T-helper 2 cell treated with Interferon-gamma antibody and Interleukin-4, amounts not matched to agents 5 μg/mL and 100 μg/mL, for 36 hours (primary cell): ENCODE results near the gene ZNF850.
A peak's percentile ranks its signal among the peaks of the same experiment; 100 is the strongest.
"Not testable (repeated sequence)": the region's sequence is repeated elsewhere in the genome, so short reads cannot be mapped to it uniquely, and the experiment has no call there.

Experiments
- DNase-seq: peaks from one replicate; pipeline ENCODE4 v3.0.0; 2021; ENCODE audit warnings: low spot score
- H3K27ac Mint-ChIP-seq: one replicate; pipeline ENCODE4 v1.8.0; 2021; ENCODE audit warnings: mild to moderate bottlenecking, mixed read lengths
- H3K27me3 Mint-ChIP-seq: one replicate; pipeline ENCODE4 v1.8.0; 2021; ENCODE audit warnings: low read depth, mixed read lengths
- H3K36me3 Mint-ChIP-seq: one replicate; pipeline ENCODE4 v1.8.0; 2021; ENCODE audit warnings: low read depth, mixed read lengths
- H3K4me1 Mint-ChIP-seq: one replicate; pipeline ENCODE4 v1.8.0; 2021; ENCODE audit warnings: low read depth, mixed read lengths
- H3K4me3 Mint-ChIP-seq: one replicate; pipeline ENCODE4 v1.8.0; 2022; ENCODE audit warnings: mild to moderate bottlenecking, moderate library complexity, mixed read lengths
- H3K9me3 Mint-ChIP-seq: one replicate; pipeline ENCODE4 v1.8.0; 2021; ENCODE audit warnings: mixed read lengths

The ZNF850 gene

GRCh38 chr19:36772311-36773222, at the start of gene ZNF850:
Gene ZNF850, minus strand, starts transcription at chr19:36772807. Its CDS starts 10,201 bp downstream, at chr19:36762606.
- Mint-ChIP-seq H3K9me3 (peaks cover 37% of the 10 kb centered on the region), H3K4me1 (peaks cover 20% of the 10 kb centered on the region), H3K27me3 (no peaks in the 10 kb centered on the region), H3K4me3 (peak within 1 kb of the TSS; percentile 99), H3K27ac (peak within 1 kb of the TSS; percentile 96), H3K36me3 (peaks cover 34% of the 10 kb centered on the region)
- peak; percentile 91 for DNase-seq

DNA sequence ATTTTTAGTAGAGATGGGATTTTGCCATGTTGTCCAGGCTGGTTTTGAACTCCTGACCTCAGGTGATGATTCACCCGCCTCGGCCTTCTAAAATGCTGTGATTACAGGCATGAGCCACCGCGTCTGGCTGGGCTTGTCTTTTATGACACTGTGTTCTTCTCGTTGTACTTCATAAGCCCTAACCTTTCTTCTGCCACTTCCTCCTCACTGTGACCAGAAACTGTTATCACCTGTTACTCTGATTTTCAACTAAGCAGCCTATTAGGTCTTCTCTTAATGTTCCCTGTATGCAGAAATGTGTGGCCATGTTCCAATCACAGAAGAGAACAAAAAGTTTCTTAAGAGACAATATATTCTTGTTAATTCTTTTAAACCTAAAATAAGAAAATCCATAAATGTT, 49.2 kb upstream of the ZNF850 start:
- no peak overlapping the region for H3K4me3 Mint-ChIP-seq
- no peak for DNase-seq
- H3K9me3 Mint-ChIP-seq: peaks cover 66% of the 10 kb centered on the region
- H3K27me3 Mint-ChIP-seq: no peaks in the 10 kb centered on the region
- no peak overlapping the region for H3K27ac Mint-ChIP-seq
- peaks cover 73% of the 10 kb centered on the region for H3K36me3 Mint-ChIP-seq
- H3K4me1 Mint-ChIP-seq: no peaks in the 10 kb centered on the region

- Mint-ChIP-seq H3K4me3 (no peak overlapping the region), H3K9me3 (peaks cover 48% of the 10 kb centered on the region), H3K27ac (no peak overlapping the region), H3K27me3 (no peaks in the 10 kb centered on the region), H3K36me3 (peaks cover 57% of the 10 kb centered on the region), H3K4me1 (no peaks in the 10 kb centered on the region)
- no peak for DNase-seq
These were observed 46.6 kb upstream of the ZNF850 start for GRCh38 chr19:36819130-36819630.

DNA sequence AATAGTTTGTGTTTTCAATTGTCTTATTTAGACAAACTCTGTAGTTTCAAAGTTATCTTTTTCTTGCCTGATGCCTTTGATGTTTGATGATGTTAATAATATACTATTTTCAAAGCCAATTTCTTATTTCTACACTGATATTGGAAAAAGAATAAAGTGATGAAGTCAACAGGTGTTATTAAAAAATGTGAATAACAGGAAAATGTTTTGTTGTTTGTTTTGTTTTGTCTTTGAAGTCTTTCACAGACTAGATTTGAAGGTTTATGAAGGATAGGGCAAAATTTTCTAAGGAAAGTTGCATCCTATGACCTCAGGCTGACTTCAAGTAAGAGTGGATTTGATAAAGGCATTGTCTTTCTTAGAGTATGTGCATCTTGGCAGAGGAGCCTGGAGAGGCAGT, 34.4 kb upstream of the ZNF850 start:
- no peaks in the 10 kb centered on the region for H3K4me1 Mint-ChIP-seq
- H3K36me3 Mint-ChIP-seq: peaks cover 21% of the 10 kb centered on the region
- DNase-seq: no peak
- H3K27me3 Mint-ChIP-seq: no peaks in the 10 kb centered on the region
- H3K4me3 Mint-ChIP-seq: no peak overlapping the region
- no peak overlapping the region for H3K27ac Mint-ChIP-seq
- H3K9me3 Mint-ChIP-seq: peaks cover 53% of the 10 kb centered on the region

- DNase-seq: no peak
- Mint-ChIP-seq H3K27ac (no peak overlapping the region), H3K9me3 (peaks cover 44% of the 10 kb centered on the region), H3K4me1 (no peaks in the 10 kb centered on the region), H3K36me3 (peaks cover 17% of the 10 kb centered on the region), H3K4me3 (no peak overlapping the region), H3K27me3 (no peaks in the 10 kb centered on the region)
These were observed 32.8 kb upstream of the ZNF850 start for GRCh38 chr19:36805364-36805763.

- Mint-ChIP-seq H3K36me3 (peaks cover 15% of the 10 kb centered on the region), H3K9me3 (peaks cover 45% of the 10 kb centered on the region), H3K27me3 (no peaks in the 10 kb centered on the region), H3K4me1 (no peaks in the 10 kb centered on the region), H3K4me3 (peak overlapping the region; percentile 88), H3K27ac (no peak overlapping the region)
- DNase-seq: no peak
These were observed 25.1 kb upstream of the ZNF850 start for GRCh38 chr19:36797786-36798108.

- no peak for DNase-seq
- no peaks in the 10 kb centered on the region for H3K27me3 Mint-ChIP-seq
- peaks cover 17% of the 10 kb centered on the region for H3K36me3 Mint-ChIP-seq
- peak overlapping the region; percentile 90 for H3K27ac Mint-ChIP-seq
- no peaks in the 10 kb centered on the region for H3K4me1 Mint-ChIP-seq
- H3K4me3 Mint-ChIP-seq: peak overlapping the region; percentile 88
- peaks cover 53% of the 10 kb centered on the region for H3K9me3 Mint-ChIP-seq
These were observed 24.0 kb upstream of the ZNF850 start for GRCh38 chr19:36796714-36796992.

DNA sequence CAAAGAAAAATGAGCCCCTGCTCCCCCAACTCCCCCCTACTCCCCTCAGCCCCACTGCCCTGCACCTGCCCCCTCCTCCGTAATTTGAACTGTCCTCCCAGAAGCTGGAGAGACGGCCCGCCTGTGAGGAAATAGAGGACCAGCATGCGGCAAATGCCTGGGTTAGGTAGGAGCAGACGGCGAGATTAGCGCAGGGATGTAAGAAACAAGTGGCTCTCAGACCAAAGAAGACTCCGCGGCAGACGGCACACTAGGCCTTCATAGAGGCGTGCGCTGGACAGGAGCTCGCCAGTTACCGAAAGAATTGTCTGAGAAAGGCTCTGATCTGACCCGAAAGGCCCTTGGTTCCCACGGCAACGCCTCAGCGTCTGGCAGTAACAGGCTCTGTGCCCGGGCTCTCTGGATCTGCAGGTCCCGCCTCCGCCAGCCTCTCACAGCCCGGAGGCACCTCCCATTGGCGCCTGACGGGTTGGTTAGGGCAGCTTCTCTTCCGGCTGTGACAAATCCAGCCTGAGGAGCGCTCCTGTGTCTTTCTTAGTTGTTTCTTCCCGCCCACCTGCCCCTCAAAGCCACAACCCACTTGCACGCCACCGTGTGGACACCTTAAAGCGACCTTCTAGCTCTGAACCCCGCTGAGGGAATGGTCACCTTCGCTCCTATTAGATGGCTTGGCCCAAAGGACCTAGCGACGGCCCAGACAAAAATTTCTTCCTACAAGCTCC, 19.0 kb upstream of the ZNF850 start:
- not testable (repeated sequence) for H3K4me1 Mint-ChIP-seq, H3K36me3 Mint-ChIP-seq, H3K27me3 Mint-ChIP-seq, DNase-seq, H3K27ac Mint-ChIP-seq
- Mint-ChIP-seq H3K9me3 (peaks cover 56% of the 10 kb centered on the region), H3K4me3 (peak overlapping the region; percentile 24)

DNA sequence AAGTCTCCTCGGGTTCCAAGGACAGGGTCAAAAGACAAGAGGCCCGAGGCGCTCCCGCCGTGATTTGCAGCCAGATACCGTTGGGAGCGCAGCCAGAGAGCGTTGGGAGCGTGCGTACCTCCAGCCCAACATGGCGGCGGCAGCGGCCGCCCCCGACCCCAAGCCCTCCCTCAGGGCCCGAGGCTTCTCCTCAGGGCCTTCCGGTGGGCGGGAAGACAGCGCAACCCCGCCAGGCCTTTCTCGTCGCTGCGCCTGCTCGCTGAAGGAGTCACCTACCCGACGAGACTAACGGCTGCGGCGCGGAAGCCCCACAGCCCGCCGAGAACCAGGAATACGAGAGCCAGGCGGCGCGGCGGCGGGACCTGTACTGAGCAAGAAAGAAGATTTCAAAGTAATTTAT, 3.2 kb upstream of the ZNF850 start:
- peaks cover 27% of the 10 kb centered on the region for H3K36me3 Mint-ChIP-seq

DNA sequence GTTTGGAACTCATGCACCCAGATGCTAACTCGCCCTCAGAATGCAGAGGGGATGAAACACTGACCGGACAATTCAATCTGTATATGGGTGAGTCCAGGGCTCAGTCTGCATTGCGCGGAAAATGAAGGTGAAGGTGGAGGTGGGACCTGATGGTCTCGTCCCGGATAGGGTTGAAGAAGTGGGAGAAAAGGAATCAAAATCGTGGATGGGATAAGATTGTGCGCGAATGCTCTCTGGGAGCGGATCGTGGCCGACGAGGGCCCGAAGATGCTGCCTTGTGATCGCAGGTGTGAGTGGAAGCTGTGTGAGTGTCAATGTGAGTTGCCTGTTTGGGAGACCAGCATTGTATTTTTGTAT, 594 bp upstream of the ZNF850 start:
- DNase-seq: no peak
- peaks cover 41% of the 10 kb centered on the region for H3K9me3 Mint-ChIP-seq
- H3K27ac Mint-ChIP-seq: peak overlapping the region; percentile 96
- peak overlapping the region; percentile 99 for H3K4me3 Mint-ChIP-seq
- H3K27me3 Mint-ChIP-seq: no peaks in the 10 kb centered on the region
- H3K36me3 Mint-ChIP-seq: peaks cover 36% of the 10 kb centered on the region
- H3K4me1 Mint-ChIP-seq: peaks cover 20% of the 10 kb centered on the region

More for the DNA sequence above, 3.2 kb upstream of the ZNF850 start:
- H3K4me3 Mint-ChIP-seq: no peak overlapping the region
- no peaks in the 10 kb centered on the region for H3K27me3 Mint-ChIP-seq
- H3K9me3 Mint-ChIP-seq: peaks cover 41% of the 10 kb centered on the region
- peaks cover 20% of the 10 kb centered on the region for H3K4me1 Mint-ChIP-seq
- no peak overlapping the region for H3K27ac Mint-ChIP-seq
- no peak for DNase-seq

DNA sequence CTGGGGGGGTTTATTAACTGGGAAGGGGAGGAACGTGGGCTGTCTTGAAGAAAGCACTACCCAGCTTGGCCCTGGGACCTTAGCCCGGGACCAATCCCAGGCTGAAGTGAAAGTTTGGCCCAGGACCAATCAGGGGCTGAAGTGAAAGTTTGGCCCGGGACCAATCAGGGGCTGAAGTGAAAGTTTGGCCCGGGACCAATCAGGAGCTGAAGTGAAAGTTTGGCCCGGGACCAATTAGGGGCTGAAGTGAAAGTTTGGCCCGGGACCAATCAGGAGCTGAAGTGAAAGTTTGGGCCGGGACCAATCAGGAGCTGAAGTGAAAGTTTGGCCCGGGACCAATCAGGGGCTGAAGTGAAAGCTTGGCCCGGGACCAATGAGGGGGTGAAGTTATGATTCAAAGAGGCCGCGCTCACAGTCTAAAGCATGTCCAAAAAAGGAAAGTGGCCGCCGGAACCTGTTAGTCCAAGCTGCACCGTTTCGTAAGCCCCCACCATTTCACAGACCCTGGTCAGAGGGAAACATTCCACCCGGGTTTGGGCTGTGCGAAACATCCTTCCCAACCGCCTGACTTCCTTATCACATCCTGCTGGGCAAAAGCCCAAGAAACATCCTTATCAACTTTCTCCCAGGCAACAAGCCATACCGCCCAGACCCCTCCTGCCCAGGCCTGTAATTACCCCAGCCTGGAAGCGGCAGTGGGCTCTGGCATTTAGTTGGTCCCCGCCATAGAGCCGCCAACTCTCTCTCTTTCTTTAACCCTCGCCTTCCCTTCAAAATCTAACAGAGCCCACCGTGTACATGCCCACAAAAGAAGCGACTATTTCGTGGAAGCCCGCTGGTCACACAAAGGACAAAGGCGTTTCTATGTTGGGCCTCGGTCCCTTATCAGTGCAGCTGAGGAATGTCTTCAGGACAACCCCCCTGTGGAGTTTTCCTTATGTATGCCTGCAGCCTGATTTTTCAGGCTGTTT, 1.1 kb downstream of the ZNF850 start:
- H3K4me3 Mint-ChIP-seq: peak overlapping the region; percentile 99
- peak; percentile 29 for DNase-seq

GRCh38 chr19:36750066-36750691, 22.4 kb downstream of the ZNF850 start:
- Mint-ChIP-seq H3K27ac (no peak overlapping the region), H3K27me3 (no peaks in the 10 kb centered on the region), H3K4me1 (no peaks in the 10 kb centered on the region), H3K36me3 (peaks cover 90% of the 10 kb centered on the region), H3K9me3 (peaks cover 63% of the 10 kb centered on the region), H3K4me3 (no peak overlapping the region)
- no peak for DNase-seq

More for the DNA sequence above, 1.1 kb downstream of the ZNF850 start:
- H3K4me1 Mint-ChIP-seq: peaks cover 20% of the 10 kb centered on the region
- H3K36me3 Mint-ChIP-seq: peaks cover 35% of the 10 kb centered on the region
- H3K9me3 Mint-ChIP-seq: peaks cover 37% of the 10 kb centered on the region
- peak overlapping the region; percentile 96 for H3K27ac Mint-ChIP-seq
- H3K27me3 Mint-ChIP-seq: no peaks in the 10 kb centered on the region

DNA sequence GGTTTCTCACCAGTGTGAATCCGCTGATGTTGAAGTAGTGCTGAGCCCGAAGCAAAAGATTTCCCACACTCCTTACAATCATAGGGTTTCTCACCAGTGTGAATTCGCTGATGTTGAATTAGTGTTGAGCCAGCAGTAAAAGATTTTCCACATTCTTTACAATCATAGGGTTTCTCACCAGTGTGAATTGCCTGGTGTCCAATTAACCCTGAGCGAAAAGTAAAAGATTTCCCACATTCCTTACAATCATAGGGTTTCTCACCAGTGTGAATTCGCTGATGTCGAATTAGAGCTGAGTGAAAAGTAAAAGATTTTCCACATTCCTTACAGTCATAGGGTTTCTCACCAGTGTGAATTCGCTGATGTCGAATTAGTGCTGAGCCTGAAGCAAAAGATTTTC, 23.0 kb downstream of the ZNF850 start:
- not testable (repeated sequence) for H3K4me3 Mint-ChIP-seq, H3K4me1 Mint-ChIP-seq, DNase-seq, H3K27ac Mint-ChIP-seq, H3K27me3 Mint-ChIP-seq
- H3K36me3 Mint-ChIP-seq: peaks cover 86% of the 10 kb centered on the region
- H3K9me3 Mint-ChIP-seq: peaks cover 65% of the 10 kb centered on the region
